ENCODE measurements around the gene RPL10A.
"Not testable (repeated sequence)": the region's sequence is repeated elsewhere in the genome, so short reads cannot be mapped to it uniquely, and the experiment has no call there.

RPL10A gene

DNA sequence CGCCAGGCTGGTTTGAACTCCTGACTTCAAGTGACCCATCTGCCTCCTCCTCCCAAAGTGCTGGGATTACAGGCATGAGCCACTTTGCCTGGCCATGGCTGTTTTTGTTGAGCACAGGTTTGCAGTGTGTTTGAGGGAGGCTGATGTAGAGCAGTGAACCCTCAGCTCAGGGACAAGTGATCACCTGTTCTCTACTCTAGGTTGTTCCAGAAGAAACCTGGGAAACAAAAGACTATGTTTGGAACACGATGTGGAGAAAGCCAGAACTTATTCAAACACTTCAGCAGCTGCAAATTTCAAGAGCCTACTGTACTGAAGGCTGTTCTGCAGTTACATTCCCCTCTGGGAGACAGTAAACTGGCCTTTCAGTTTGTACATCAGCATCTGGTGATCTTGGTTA, 39.8 kb downstream of the RPL10A start:
- TF ChIP-seq, protein P1, sequence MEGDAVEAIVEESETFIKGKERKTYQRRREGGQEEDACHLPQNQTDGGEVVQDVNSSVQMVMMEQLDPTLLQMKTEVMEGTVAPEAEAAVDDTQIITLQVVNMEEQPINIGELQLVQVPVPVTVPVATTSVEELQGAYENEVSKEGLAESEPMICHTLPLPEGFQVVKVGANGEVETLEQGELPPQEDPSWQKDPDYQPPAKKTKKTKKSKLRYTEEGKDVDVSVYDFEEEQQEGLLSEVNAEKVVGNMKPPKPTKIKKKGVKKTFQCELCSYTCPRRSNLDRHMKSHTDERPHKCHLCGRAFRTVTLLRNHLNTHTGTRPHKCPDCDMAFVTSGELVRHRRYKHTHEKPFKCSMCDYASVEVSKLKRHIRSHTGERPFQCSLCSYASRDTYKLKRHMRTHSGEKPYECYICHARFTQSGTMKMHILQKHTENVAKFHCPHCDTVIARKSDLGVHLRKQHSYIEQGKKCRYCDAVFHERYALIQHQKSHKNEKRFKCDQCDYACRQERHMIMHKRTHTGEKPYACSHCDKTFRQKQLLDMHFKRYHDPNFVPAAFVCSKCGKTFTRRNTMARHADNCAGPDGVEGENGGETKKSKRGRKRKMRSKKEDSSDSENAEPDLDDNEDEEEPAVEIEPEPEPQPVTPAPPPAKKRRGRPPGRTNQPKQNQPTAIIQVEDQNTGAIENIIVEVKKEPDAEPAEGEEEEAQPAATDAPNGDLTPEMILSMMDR (IDR thresholded peaks at IDR 0.05; ENCODE audit: low read depth, low read length), result no peak
- no peak for DNase-seq (ENCODE audit: low read depth in 2 of 2)
- no peak overlapping the region for H3K4me3 ChIP-seq (replicated peaks in 1 of 2; ENCODE audit: low read depth in 2 of 2, low read length in 2 of 2)

DNA sequence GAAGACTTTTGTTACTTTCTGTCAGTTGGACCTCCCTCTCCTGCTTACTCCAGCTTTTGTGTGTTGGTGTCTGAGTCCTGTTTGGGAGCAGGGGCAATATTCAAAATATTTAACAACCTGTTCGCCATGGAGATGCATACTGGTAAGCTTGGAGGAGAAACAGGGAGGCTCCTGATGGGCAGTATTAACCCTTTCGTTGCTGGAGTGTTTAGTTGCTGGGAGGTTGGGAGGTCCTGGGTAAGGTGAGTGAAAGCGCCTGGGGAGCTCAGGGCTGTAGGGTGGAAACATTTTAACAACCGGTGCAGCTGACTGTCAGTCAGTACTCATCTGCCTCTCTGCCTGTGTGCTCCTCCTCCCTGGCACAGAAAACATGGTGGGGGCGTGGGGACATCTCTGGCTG, 40.3 kb downstream of the RPL10A start:
- no peak overlapping the region for H3K4me3 ChIP-seq (replicated peaks in 1 of 2; ENCODE audit: low read depth in 2 of 2, low read length in 2 of 2)
- no peak for DNase-seq (ENCODE audit: low read depth in 2 of 2)
- TF ChIP-seq, protein P1 (IDR thresholded peaks at IDR 0.05; ENCODE audit: low read depth, low read length), result no peak

DNA sequence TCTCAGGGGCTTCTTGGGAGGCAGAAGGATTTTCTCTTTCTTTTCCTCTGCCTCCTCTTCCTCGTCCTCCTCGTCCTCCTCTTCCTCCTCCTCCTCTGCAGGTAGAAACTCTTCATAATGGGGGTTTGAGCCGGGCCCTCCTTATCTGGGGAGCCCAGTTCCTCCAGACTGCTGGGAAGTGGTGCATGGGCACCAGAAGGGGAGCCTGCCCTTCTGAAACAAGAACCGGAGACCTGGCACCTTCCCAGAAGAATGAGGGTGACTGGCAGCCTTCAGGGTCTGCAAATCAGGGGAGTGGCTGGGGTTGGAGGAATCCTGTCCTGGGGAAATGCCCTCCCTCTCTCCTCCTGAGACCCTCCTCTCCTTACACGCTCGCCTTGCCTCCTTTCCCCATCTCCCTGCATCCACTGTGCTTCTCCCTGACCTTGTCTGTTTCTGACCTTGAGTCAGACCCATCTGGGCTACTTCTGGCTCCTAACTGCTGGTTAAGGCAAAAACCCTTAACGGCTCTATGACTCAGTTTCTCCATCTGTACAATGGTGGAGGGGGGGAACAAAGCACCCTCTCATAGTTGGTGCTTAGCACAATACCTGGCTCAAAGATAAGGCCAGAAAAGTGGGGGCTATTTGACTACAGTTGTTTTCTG, 42.8 kb downstream of the RPL10A start:
- DNase-seq (ENCODE audit: low read depth in 2 of 2), result no peak
- TF ChIP-seq, protein P1 (IDR thresholded peaks at IDR 0.05; ENCODE audit: low read depth, low read length), result no peak
- H3K4me3 ChIP-seq (replicated peaks in 1 of 2; ENCODE audit: low read depth in 2 of 2, low read length in 2 of 2), result no peak overlapping the region

DNA sequence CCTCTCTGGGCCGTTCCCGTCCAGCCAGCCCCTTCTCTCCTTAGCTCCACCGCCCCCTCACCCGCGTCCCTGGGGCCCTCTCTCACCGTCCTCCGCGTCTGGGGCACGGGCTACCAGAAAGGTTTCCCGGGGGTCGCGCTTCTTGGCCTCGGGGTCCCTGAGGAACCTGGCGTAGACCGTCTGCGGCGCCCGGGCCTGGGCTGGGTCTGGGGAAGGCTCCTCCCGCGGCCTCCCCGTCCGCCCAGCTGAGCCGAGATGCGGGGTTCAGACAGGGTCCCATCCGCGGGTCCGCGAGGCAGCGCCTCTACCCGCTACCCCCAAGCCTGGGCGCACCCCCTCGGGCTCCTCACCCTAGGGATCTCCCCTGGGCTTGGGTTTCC, 43.4 kb downstream of the RPL10A start:
- no peak for DNase-seq (ENCODE audit: low read depth in 2 of 2)
- TF ChIP-seq, protein P1 (IDR thresholded peaks at IDR 0.05; ENCODE audit: low read depth, low read length), result no peak
- H3K4me3 ChIP-seq (replicated peaks in 1 of 2; ENCODE audit: low read depth in 2 of 2, low read length in 2 of 2), result no peak overlapping the region

DNA sequence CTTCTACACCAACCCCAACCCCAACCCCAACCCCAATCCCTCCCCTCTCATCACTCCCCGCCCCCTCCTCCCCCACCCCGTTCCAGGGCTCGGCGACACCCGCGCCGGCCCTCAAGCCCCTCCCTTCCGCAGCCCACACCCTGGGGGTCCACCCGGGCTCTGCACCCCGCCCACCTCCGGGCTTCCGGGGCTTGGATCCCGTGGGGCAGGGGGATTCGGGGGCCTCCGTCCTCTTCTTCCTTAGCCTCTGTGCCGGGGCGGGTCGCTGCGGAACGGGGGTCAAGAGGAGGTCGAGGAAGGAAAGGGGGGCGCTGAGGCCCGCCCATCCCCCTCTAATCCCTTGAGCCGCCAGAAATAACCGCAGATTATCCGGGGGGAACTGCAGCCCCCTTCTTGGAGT, 43.8 kb downstream of the RPL10A start:
- H3K4me3 ChIP-seq (replicated peaks in 1 of 2; ENCODE audit: low read depth in 2 of 2, low read length in 2 of 2), result no peak overlapping the region
- TF ChIP-seq, protein P1 (IDR thresholded peaks at IDR 0.05; ENCODE audit: low read depth, low read length), result no peak
- DNase-seq (ENCODE audit: low read depth in 2 of 2), result no peak

DNA sequence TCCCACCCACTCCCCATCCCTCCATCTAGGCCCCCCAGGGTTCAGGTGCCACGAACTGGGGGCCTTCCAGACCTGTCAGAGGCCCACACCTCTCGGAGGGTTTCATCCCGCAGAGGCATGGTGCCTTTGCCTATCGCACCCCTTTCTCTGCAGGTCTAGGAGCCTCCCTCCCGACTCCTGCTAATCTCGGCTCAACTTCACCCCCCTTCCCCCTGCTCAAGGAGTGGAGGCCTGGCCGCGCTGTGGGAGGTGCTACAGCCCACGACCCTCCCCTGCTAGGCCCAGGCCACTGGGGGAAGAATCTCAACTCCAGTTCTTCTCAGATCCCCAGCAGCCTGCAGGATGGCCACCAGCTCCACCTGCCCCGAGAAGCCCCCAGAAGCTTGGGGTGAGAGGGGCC, 44.5 kb downstream of the RPL10A start, which contains the start of gene TULP1:
Gene TULP1, minus strand, starts transcription at position 157 of the 400 bp plus-strand sequence. Its CDS starts 38 bp downstream, at position 119.
- H3K4me3 ChIP-seq (replicated peaks in 1 of 2; ENCODE audit: low read depth in 2 of 2, low read length in 2 of 2), result no peak within 1 kb of the TSS
- TF ChIP-seq, protein P1 (IDR thresholded peaks at IDR 0.05; ENCODE audit: low read depth, low read length), result no peak
- no peak for DNase-seq (ENCODE audit: low read depth in 2 of 2)

DNA sequence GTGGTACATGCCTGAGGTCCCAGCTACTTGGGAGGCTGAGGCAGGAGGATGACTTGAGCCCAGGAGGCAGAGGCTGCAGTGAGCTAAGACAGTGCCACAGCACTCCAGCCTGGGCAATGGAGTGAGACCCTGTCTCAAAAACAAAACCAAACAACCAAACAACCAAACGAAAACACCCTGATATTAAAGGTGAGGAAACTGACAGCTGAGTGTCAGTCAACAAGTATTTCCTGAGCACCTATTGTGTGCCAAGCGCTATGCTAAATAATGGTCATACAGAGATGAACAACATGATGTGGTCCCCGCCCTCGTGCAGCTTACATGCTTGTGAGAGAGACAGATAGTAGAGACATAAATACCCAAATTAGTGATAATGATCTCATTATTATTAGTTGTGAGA, 46.4 kb downstream of the RPL10A start:
- TF ChIP-seq, protein P1 (IDR thresholded peaks at IDR 0.05; ENCODE audit: low read depth, low read length), result no peak
- no peak overlapping the region for H3K4me3 ChIP-seq (replicated peaks in 1 of 2; ENCODE audit: low read depth in 2 of 2, low read length in 2 of 2)
- no peak for DNase-seq (ENCODE audit: low read depth in 2 of 2)

DNA sequence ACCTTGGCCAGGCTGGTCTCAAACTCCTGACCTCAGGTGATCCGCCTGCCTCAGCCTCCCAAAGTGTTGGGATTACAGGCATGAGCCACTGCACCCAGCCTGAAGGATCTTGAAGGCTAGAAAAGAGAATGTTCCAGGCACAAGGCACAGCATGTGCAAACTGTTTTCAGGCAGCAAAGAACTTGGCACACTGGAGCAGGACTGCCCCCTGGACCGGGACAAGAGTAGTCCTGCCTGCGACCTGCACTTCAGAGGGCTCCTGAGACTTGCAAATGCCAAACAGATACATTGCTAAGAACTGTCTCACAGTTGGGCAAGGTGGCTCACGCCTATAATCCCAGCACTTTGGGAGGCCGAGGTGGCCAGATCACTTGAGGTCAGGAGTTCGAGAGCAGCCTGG, 47.7 kb downstream of the RPL10A start:
- not testable (repeated sequence) for DNase-seq (ENCODE audit: low read depth in 2 of 2); H3K4me3 ChIP-seq (replicated peaks in 1 of 2; ENCODE audit: low read depth in 2 of 2, low read length in 2 of 2)
